ENCODE results near the gene WNT3A.
"Not testable (repeated sequence)": the region's sequence is repeated elsewhere in the genome, so short reads cannot be mapped to it uniquely, and the experiment has no call there.

WNT3A gene

DNA sequence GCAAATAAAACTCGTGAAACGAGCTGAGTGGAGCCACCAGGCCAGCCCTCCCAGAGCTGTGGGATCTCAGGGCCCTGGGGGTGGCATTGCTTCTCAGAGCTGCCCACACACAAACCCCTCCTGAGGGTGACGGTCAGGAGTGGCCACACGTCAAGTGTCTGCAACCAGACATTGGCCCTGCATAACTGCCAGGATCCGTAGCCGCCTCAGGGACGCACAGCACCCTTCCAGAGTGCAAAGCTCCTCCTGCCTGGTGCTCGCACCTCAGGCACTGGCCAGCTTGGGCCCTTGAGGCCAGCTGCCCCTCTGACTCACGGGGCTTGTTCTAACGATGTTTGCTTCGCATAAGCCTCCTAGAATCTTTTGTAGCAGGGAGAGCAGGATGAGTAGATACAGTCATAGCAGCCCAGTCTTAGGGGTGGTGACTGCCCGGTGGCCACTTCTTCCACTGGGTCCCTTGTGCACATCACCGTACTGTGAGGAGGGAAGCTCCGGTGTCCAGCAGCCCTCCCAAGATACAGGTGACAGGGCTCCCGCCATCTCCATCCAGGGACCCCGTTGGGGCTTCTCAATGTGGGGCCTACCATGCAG lies 5.0 kb downstream of the WNT3A start:
- DNase-seq (ENCODE audit: low spot score), result no peak

DNA sequence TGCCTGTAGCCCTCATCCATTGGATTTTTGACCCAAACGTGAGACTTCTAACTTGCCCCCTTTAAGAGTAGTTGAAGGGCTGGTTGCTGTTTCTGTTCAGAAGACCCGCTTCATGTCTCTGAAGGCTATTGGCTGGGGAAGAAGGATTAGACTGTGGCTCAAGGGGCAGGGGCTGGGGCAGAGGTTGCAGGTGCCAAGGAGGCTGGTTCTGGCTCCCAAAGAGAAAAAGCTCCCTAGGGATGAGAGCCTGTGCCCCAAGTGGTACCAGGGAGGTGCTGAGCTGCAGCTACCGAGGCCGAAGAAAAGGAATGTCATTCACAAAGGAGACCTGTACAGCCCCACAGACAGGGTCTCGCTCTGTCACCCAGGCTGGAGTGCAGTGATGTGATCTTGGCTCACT lies 5.8 kb downstream of the WNT3A start:
- DNase-seq (ENCODE audit: low spot score), result no peak

DNA sequence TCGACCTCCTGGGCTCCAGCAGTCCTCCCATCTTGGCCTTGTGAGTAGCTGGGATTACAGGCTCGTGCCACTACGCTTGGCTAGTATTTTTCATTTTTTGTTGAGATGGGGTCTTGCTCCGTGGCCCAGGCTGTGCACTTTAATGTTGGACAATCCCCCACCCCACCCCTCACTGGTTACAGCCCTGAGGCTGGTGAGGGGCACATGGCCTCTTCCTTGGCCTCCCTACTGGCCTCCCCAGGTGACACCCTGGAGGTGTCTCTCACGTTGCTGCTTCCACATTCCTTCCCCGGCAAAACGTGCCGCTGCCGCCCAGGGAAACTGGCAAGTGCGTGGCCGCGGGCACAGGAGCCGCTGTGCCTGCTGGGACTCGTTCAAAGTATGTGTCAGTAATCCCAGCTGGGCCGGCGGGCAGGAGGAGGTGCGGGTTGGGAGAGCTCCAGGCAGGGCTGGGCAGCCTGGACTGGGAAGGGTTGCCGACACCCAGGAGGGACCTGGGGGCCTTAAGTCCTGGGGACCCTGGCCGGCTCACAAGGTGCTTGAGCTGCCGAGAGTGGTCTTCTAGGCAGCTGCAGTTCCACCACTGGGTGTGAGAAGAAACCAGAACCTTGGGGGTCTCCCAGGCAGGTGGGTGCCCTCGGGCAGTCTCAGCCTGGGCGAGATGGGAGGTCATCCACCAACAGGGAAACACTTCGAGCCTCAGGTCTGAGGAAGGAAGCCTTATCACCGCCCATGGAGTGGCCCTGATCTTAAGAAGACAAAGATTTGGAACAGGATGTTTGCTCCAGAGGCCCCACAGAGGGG lies 6.5 kb downstream of the WNT3A start:
- DNase-seq (ENCODE audit: low spot score), result no peak

DNA sequence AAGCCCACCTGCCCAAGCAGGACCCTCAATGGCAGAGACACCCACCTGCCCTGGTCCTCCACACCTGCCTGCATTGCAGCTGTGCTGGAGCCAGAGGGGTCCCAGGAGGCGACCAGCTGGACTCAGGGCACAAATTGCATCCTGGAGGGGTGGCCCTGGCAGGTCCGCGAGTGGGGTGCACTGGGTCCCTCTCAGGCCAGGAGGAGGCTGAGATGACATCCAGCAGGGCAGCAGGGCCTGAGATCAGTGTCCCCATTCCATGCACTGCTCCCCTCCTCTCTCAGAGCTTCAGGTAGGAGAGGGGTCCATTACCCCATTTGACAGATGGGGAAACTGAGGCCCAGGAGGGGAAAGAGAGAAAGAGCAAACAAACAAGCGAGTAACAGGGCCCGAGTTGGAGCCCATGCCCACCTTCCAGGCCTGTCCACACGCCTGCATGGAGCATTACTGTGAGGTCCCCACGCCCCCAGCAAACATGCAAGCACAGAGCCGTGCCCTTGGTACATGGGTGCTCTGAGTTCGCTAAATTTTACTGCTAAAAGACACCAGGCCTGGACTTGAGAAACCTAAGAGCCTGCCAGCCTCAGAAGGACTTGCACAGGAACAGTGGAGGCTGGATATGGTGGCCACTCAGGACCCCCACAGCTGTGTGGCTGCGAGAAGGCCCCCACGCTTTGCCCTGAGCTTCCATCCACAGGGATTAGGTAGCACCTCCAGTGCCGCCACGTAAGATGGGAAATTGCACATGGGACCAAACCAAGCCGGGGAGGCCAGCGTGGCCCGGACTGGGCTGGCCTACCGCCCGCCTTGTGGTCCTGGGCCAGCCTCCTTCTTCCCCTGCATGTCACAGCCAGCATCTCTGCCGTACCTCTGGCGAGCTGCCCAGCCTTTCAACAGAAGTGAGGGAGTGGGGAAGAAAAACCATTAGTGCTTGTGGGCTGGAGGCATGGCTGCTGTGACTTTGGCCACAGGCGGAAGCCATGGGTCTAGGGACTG lies 7.4 kb downstream of the WNT3A start:
- no peak for DNase-seq (ENCODE audit: low spot score)

DNA sequence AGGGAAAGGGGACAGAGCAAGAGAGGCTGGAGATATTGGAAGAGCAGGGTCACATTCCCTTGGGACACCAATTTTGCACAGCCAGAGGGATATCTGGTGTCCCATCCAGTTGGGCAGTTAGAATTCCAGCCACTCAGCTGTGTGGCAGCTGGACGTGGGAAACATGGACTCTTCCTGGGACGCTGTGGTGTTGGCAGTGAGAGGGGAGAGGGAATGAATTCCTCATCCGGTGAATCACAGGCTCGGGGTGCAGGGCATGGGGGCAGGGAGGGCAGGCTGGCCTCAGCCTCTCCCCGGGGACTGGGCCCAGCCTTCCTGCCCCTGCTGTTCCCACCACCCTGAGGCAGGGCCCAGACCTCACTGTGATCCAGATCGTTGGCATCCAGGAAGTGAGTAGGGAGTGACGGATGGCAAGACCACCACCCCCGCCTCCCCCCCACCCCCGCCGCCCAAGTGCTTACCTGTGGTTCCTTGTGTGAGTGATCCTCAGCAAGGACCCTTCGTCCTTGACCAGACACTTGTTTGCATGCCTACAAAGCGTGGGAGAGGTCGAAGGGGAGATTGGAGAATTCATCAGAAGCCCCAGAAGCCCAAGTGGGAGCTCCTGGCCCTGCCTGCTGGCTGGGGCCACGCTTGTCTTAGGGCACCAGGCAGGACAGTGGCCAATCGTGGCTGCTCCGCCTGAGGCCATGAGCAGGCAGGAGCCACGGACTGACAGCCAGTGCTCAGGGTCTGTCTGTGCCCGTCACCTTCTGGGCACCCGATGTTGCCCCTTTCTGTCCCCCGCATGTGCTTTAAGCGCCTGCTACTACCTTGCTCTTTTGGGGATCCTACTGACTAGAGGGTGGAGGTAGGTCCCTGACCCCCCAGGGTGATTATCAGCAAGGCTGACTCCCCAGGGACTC lies 8.7 kb downstream of the WNT3A start:
- DNase-seq (ENCODE audit: low spot score), result no peak

DNA sequence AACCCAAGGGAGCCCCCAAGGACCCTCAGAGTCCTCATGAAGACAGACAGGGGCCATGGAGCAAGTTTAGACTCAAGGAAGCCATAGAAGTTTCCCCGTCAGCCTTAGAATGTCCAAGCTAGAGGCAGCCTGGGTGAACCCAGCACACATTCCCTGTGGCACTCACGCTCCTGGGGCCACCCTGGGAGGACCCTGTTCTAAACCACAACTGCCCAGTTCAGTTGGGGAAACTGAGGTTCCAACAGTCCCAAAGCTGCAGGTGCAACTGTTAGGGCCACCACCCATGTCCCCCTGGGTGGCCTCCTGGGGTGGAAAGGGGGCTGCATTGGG lies 9.3 kb downstream of the WNT3A start:
- no peak for DNase-seq (ENCODE audit: low spot score)

DNA sequence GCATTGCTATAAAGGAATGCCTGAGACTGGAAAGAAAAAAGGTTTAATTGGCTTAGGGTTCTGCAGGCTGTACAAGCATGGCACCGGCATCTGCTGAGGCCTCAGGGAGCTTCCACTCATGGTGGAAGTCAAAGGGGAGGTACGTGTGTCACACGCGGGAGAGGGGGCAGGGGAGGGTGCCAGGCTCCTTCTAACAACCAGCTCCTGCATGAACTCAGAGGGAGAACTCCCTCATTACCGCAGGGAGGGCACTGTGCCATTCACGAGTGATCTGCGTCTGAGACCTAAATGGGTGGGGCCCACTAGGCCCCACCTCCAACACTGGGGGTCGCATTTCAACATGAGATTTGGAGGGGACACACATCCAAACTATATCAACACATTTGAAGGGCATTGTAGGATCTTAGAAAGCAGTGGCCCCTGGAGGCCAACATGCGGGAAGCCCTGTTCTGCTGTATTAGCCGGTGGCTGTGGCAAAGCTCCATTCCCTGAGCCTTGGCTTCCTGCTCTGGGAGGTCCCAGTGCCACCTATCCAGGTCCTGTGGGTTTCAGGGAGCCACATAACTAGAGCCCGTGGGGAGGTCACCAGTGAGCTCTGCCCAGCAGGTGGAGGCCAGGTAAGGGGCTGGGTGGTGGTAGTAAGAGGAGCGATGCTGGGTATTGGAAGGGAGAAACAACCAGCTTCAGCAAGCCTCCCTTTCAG lies 10.0 kb downstream of the WNT3A start:
- no peak for DNase-seq (ENCODE audit: low spot score)

DNA sequence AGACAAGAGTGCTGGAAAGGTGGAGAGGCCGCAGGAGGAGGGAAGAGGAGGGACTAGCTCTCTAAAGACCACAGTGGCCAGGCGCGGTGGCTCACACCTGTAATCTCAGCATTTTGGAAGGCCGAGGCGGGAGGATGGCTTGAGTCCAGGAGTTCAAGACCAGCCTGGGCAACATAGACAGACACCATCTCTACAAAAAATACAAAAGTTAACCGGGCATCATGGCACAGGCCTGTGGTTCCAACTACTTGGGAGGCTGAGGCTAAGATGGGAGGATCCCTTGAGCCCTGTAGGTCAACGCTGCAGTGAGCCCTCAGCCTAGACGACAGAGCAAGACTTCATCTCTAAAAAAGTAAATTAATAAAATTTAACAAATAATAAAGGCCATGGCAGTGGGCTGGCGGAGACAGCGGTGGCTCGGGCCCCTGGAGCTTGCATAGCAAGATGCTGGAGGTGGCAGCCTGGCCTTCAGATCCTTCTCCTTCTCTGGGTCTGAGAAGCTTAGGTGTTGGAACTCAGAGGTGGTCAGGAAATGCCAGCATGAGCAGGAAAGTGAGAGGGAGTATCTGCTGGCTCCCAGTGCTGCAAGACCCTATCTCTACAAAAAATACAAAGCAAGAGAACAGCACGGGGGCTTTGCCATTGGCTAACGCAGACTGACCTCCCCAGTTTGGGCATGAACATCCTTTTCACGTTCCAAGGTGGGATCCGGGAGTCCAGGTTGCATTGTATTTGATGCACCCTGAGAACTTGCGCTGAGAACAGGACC lies 10.7 kb downstream of the WNT3A start:
- no peak for DNase-seq (ENCODE audit: low spot score)

DNA sequence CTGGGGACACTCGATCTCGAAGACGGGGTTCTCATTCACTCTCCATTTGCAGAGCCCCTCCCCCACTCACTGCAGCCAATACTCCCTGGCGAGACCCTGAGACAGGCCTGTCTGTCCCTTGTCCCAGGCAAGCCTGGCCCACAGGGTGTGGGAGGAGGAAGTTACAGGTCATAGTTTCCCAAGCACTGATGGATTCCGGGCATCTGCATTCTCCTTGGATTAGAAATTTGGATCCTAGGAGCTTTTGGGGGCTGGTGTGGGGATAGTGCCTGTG lies 11.3 kb downstream of the WNT3A start:
- DNase-seq (ENCODE audit: low spot score), result no peak

DNA sequence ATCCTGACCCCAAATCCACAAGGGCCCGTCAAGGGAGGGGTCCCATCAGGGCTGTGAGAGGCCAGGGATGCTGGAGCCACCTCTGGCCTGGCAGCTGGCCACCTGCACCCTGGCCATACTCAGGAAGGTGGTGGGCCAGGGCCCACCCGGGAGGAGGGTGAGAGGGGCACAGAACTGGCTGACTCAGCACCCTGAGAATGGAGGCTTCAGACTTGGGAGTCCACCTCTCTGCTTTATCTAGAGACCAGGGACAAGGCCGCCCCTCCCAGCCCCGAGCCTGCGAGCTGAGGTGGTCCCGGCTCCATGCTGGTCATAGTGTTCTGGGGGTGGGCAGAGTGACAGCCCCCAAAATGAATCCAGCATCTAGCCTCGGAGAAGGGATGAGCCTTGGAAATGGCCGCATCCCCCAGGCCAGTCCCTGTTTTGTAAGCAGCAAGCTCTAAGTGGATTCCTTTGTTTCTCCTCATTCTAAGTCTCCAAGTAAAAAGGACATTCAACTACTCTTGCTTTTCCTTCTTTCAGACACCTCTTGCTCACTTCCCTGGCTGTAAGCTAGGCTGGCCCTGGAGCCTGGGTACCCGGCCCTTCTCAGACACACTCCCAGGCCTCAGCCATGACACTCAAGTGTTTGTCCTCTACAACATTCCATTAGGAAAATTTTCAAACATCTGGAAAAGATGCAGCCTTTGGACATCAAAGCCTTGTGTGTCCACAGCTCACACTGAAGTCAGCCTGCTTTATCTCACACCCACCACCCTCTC lies 12.3 kb downstream of the WNT3A start:
- DNase-seq (ENCODE audit: low spot score), result no peak

DNA sequence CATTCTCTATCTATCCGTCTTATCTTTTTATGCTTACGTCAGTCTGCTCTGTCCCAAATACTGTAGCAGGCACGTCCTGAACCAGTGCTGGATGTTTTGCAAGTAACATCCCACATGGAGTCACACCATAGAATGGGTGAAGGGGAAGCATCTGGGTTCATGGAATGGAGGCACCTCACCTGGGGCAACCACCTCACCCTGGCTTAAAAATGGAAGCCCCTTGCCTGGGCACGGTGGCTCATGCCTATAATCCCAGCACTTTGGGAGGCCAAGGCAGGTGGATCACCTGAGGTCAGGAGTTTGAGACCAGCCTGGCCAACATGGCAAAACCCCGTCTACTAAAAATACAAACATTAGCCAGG lies 12.9 kb downstream of the WNT3A start:
- not testable (repeated sequence) for DNase-seq (ENCODE audit: low spot score)

DNA sequence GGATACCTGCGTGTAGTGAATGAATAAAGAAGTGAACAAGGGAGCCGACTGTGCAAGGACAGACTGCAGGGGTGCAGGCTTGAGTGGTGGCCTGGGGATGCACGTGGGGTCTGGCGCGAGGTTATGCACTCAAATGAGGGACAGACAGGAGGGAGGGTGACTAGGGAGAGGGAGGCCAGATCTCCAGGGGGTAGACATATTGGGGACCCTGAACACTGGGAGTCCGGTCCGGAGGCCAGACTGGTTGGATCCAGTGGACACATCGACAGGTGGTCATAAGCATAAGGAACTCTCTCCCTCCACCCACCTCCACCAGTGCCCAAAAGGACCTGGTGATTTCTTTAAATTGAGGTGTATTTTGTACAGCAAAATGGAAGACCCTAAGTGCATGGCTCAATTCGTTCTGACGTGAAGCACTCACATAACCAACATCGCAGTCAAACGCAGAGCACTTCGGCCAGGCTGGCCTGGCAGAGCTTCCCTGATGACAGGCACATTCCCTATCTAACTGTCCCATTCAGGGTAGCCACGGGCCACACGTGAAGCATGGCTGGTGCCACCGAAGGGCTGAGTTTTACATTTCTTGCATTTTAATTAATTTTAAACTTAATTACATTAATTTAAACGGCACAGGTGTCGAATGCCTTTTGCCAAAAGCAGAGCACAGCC lies 14.0 kb downstream of the WNT3A start:
- no peak for DNase-seq (ENCODE audit: low spot score)

DNA sequence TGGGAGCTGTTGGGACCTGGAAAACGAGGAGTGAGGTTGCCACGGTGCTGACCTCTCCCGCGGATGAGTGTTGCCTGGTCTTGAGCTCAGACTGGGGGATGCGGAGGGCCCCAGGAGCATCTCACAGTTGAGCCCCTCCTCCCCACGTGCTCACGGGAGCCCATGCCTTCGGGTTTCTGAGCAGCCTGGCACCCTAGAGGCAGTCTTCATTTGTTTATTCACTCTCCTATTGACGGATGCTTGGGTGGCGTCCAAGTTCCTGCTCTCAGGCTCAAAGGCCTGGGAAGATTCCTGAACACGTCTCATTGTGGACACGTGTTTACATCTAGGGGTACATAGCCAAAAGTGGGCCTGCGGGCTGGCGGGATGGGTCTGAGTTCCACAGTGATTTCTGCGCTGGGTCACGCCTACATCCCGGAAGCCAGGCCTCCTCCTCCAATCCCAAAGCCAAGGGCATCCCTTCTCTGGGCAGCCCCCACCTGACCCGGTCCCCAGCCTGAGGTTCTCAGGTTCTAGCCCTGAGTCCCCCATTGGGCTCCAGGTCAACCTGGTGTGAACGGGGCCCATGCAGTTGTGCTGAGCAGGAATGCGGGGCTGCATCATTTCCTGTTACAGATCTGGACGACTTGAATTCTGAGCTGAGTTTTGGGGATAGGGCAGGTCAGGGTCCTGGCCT lies 14.7 kb downstream of the WNT3A start:
- DNase-seq (ENCODE audit: low spot score), result no peak

DNA sequence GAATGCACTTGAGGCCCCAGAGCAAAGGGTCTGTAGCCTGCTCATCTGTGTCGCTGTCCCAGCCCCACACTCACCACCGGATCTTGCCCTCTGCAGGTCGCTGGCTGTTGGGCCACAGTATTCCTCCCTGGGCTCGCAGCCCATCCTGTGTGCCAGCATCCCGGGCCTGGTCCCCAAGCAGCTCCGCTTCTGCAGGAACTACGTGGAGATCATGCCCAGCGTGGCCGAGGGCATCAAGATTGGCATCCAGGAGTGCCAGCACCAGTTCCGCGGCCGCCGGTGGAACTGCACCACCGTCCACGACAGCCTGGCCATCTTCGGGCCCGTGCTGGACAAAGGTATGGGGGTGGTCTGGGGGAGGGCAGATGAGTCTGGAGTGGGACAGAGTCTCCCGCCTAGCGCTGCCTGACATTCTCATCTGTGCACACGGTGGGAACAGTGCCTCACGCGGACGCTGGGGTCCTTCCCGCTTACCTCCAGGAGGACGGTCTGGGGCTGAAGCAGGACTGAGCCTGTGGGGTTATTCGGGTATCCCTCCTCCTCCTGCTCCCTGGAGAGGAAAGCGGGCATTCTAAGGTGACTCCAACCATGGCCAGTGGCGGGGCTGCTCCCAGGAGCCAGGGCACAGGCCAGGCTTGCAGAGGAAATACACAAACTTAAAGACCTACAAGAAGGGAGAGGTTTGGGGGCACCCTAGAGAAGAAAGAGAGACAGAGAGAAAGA lies 15.9 kb downstream of the WNT3A start:
- DNase-seq (ENCODE audit: low spot score), result no peak

DNA sequence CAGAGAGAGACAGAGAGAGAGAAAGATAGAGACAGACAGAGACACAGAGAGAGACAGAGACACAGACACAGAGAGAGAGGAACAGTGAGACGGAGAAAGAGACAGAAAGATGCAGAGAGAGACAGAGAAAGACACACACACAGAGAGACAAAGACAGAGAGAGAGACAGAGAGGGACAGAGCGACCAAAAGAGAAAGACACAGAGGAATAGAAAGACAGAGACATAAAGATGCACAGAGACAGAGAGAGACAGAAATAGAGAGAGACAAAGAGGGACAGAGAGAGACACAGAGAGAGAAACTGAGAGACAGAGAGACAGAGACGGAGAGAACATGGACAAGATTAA lies 16.5 kb downstream of the WNT3A start:
- DNase-seq (ENCODE audit: low spot score), result no peak

DNA sequence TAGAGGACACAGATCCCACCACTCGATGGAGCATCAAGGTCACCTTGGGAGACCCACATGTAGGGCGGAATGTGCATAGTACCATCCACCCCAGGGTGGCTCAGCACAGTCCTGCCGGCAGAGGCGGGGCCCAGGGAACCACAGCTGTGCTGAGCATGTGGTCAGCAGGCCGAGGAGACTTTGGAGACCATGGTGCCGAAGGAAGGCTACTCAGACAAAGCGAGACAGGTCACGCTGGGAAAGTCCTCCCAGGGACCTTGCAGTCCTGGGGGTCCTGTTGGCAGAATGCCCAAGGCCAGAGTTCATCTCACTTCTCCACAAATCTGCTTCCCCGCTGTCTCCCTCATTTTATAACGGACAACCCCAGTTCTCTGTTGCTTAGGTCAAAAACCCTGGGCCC lies 22.5 kb downstream of the WNT3A start:
- DNase-seq (ENCODE audit: low spot score), result no peak

DNA sequence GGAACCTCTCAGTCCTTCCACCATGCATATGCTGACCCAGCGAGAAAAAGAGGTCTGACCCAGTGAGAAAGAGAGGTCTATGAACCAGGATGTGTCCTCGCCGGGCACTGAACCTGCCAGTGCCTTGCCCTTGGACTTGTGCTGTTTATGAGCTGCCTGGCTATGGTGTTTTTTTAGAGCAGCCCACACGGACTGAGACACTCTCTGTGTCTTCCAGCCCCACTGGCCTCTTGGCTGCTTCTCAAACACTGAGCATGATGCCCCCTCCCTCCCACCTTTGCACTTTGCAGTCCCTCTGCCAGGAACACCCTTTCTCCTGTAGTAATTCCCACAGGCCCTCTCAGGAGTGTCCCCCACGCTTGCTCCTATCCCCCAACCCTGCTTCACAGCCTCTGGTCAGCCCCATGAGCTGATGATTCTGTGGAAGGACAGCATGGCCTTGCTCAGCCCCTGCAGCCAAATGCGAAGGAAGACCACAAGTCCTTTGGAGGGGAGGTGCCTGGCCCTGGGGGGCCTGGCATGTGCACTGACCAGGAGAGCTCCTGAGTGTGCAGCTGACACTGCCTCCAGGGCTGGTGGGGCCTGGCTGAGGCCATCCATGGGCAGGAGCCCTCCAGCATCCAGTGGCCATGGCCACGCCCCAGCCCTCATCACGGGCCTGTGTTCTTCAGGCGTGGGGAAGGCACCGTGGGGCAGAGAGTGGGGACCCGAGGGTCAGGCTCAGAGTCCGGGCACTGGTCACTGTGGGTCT lies 23.8 kb downstream of the WNT3A start:
- no peak for DNase-seq (ENCODE audit: low spot score)

Data from pons (tissue), 1 donor.